ENCODE measurements around the gene RETREG3. TPM values are rescaled to one million over a fixed set of nuclear protein-coding genes. Genes with fewer than 3 reads are reported as not detected.

Gene RETREG3
- total and polyA plus RNA-seq, 2 of the 13 experiments (the other 11 are each of a cell fraction or from before 2014, with no cell fraction given), result 47.0 to 55.8 TPM

GRCh38 chr17:42577532-42578281 is 31.5 kb downstream of the RETREG3 start, which contains the start of gene PSMC3IP (continued):
- TF ChIP-seq ZNF280D (CRISPR knock-in tag; IDR thresholded peaks at IDR 0.05), result peak; percentile 80
- 0 out of 2 replicates have a peak, but pooled peaks have one; percentile 13 for TF ChIP-seq ZSCAN5A (CRISPR knock-in tag; IDR thresholded peaks at IDR 0.05; ENCODE audit: borderline replicate concordance)
- no peak for TF ChIP-seq ZNF10 (CRISPR knock-in tag; IDR thresholded peaks at IDR 0.05; ENCODE audit: borderline replicate concordance, low read depth)
- TF ChIP-seq NAIF1 (CRISPR knock-in tag; IDR thresholded peaks at IDR 0.05; ENCODE audit: borderline replicate concordance), result peak; percentile 90
- peak; percentile 82 for TF ChIP-seq MIXL1 (CRISPR knock-in tag; IDR thresholded peaks at IDR 0.05)
- TF ChIP-seq ZSCAN25 (CRISPR knock-in tag; IDR thresholded peaks at IDR 0.05), result peak; percentile 73; the same call in 1 of the 2 replicates
- TF ChIP-seq TBX3 (IDR thresholded peaks at IDR 0.05; ENCODE audit: borderline replicate concordance), result no peak
- peak; percentile 95 for TF ChIP-seq RXRB (CRISPR knock-in tag; IDR thresholded peaks at IDR 0.05; ENCODE audit: borderline replicate concordance)
- no peak; the same call in 1 of the 2 replicates for TF ChIP-seq PPARG (CRISPR knock-in tag; conservative IDR thresholded peaks at IDR 0.05)
- TF ChIP-seq TCF7 (IDR thresholded peaks at IDR 0.05; ENCODE audit: low read depth), result no peak
- no peak for TF ChIP-seq SMARCE1 (IDR thresholded peaks at IDR 0.05; ENCODE audit: borderline replicate concordance)
- TF ChIP-seq MLX (CRISPR knock-in tag; IDR thresholded peaks at IDR 0.05), result peak; percentile 43; the same call in 1 of the 2 replicates
- no peak for TF ChIP-seq MZF1 (CRISPR knock-in tag; IDR thresholded peaks at IDR 0.05; ENCODE audit: borderline replicate concordance)
- TF ChIP-seq THAP11 (CRISPR knock-in tag; IDR thresholded peaks at IDR 0.05), result peak; percentile 91
- no peak for TF ChIP-seq ZNF468 (CRISPR knock-in tag; IDR thresholded peaks at IDR 0.05)
- TF ChIP-seq AHDC1 (CRISPR knock-in tag; IDR thresholded peaks at IDR 0.05; ENCODE audit: borderline replicate concordance), result no peak

Measured in HepG2 (cell line).